Prostate gland (tissue), 2 donors: Measurements from ENCODE around the gene DGKG. TPM values are rescaled to one million over a fixed set of nuclear protein-coding genes. Genes with fewer than 3 reads are reported as not detected.

Source experiments
- DNase-seq: peaks from one replicate; pipeline ENCODE4 v3.0.0-alpha.2; 2019; ENCODE audit warnings: low spot score
- H3K27ac ChIP-seq, 2 donors: fragments of 200-600 bp; sonication (generic); 2 replicates each; pipeline ENCODE4 v1.5.1; 2017 to 2019
- H3K27me3 ChIP-seq: fragments of 200-600 bp; sonication (generic); replicated peaks from 2 replicates; pipeline ENCODE4 v1.5.1; 2019; ENCODE audit not compliant: insufficient read depth
- H3K36me3 ChIP-seq, 2 donors: fragments of 200-600 bp; sonication (generic); 1 replicate in 1 of 2; 2 replicates in 1 of 2; pipeline versions ENCODE4 v1.5.1 to v1.8.1; 2017 to 2019
- H3K4me1 ChIP-seq: fragments of 200-600 bp; sonication (generic); replicated peaks from 2 replicates; pipeline ENCODE4 v1.5.1; 2019
- H3K4me3 ChIP-seq, 2 donors: fragments of 200-600 bp; sonication (generic); 2 replicates each; pipeline ENCODE4 v1.5.1; 2017 to 2019
- H3K9me3 ChIP-seq: fragments of 200-600 bp; sonication (generic); 2 replicates; pipeline ENCODE4 v1.5.1; 2017
- POLR2A ChIP-seq: fragments of 450-650 bp; IDR thresholded peaks from one replicate; pipeline ENCODE4 v1.6.1; 2016; ENCODE audit warnings: antibody characterized with exemption, mild to moderate bottlenecking
- POLR2AphosphoS5 ChIP-seq: sonication (generic); formaldehyde crosslinking; IDR thresholded peaks from one replicate; pipeline ENCODE4 v1.6.1; 2017; ENCODE audit warnings: antibody characterized with exemption
- WGBS: methylation state at CpG from one replicate; pipeline ENCODE4 v1.1.5; 2018; 5-methylcytosine and 5-hydroxymethylcytosine counted together
- intact Hi-C: fragments of 100-400 bp; cut with DNase I; formaldehyde crosslinking; loops from one replicate; pipeline ENCODE4 v1.14.2; 2022
- total RNA-seq, 2 donors: library from RNA; depleted of rRNA; stranded (reverse); fragments of >200 nt; gene quantifications; one replicate each; pipeline ENCODE4 v1.1.0, GENCODE V29; 2016
- TF ChIP-seq, protein P1 (sequence below), 4 experiments: fragments of 200-600 bp in 2 of 4; fragments of 450-650 bp in 2 of 4; sonication (generic) in 2 of 4; IDR thresholded peaks; 1 replicate in 3 of 4; 2 replicates in 1 of 4; pipeline ENCODE4 v1.5.1; 2016 to 2019; ENCODE audit warnings: antibody characterized with exemption in 4 of 4, mild to moderate bottlenecking in 2 of 4, moderate library complexity in 2 of 4

Gene DGKG
- total RNA-seq, 2 donors from 2014 or later: 1.2 to 2.2 TPM

- no peaks in the 10 kb centered on the region for H3K27me3 ChIP-seq
- H3K4me3 ChIP-seq: no peak overlapping the region
- no peaks in the 10 kb centered on the region for H3K9me3 ChIP-seq
- TF ChIP-seq POLR2AphosphoS5 (no peak), POLR2A (no peak)
- TF ChIP-seq, protein P1, sequence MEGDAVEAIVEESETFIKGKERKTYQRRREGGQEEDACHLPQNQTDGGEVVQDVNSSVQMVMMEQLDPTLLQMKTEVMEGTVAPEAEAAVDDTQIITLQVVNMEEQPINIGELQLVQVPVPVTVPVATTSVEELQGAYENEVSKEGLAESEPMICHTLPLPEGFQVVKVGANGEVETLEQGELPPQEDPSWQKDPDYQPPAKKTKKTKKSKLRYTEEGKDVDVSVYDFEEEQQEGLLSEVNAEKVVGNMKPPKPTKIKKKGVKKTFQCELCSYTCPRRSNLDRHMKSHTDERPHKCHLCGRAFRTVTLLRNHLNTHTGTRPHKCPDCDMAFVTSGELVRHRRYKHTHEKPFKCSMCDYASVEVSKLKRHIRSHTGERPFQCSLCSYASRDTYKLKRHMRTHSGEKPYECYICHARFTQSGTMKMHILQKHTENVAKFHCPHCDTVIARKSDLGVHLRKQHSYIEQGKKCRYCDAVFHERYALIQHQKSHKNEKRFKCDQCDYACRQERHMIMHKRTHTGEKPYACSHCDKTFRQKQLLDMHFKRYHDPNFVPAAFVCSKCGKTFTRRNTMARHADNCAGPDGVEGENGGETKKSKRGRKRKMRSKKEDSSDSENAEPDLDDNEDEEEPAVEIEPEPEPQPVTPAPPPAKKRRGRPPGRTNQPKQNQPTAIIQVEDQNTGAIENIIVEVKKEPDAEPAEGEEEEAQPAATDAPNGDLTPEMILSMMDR (IDR thresholded peaks at IDR 0.05): no peak
- no peak overlapping the region for H3K27ac ChIP-seq
- H3K4me1 ChIP-seq: no peaks in the 10 kb centered on the region
- intact Hi-C loops: loop anchor here (2.0 kb wide), 1 partner anchor 280 kb away; no protein-coding TSS in a partner anchor
- 94% methylated on average over 4 of the region's 4 CpGs for WGBS
- DNase-seq: no peak
- H3K36me3 ChIP-seq: no peaks in the 10 kb centered on the region
Observed at GRCh38 chr3:186260726-186261125, 101.3 kb downstream of the DGKG start.

DNA sequence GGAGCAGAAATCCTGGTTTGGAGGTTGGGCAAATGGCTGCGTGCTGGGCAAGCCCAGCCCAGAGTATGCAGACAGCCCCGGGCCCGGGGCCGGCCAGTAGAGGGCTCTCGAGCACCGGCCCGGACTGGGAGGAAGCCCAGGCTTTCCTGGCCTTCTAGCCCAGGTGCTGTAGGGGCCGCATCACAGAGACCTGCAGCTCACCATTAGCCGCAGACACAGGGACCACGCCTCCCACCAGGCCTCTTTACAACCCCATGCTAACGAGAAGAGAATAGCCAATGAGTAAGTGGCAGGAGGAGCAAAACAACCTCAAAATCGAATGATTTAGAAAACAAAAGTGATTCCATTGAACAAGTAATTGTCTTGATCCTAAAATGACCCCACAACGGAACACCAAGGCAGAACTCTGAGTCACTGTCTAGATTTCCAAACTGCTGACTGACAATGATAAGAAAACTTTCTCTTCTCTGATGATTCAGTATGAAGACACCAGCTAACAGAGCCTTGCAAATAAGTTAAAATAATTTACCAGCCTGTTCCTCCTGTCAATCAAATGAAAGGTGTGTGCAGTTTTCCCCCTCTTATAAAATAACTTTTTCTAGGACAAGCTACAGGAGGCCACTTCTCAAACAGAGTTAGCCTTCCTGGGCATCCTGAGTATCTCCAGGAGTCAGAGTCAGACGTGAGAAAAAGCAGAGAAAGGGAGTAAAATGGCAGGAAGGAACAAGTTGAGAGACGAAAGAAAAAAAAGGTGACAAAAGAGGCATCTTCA lies 102.2 kb downstream of the DGKG start:
- WGBS: 26% methylated on average over 15 of the region's 15 CpGs
- Histone ChIP-seq H3K27ac (no peak overlapping the region), H3K4me3 (no peak overlapping the region), H3K9me3 (no peaks in the 10 kb centered on the region), H3K27me3 (no peaks in the 10 kb centered on the region), H3K4me1 (no peaks in the 10 kb centered on the region), H3K36me3 (no peaks in the 10 kb centered on the region)
- peak; percentile 45 for DNase-seq
- intact Hi-C loops: loop anchor here (2.0 kb wide), 1 partner anchor 281 kb away; no protein-coding TSS in a partner anchor
- TF ChIP-seq, protein P1 (IDR thresholded peaks at IDR 0.05): peak; percentile 31 to 78 (median 67)
- TF ChIP-seq POLR2AphosphoS5: no peak
- no peak for TF ChIP-seq POLR2A

- Histone ChIP-seq H3K9me3 (no peaks in the 10 kb centered on the region), H3K27ac (no peak overlapping the region), H3K36me3 (no peaks in the 10 kb centered on the region), H3K4me3 (no peak overlapping the region), H3K27me3 (no peaks in the 10 kb centered on the region), H3K4me1 (no peaks in the 10 kb centered on the region)
- no peak for TF ChIP-seq POLR2A
- TF ChIP-seq, protein P1 (IDR thresholded peaks at IDR 0.05): no peak
- no peak for TF ChIP-seq POLR2AphosphoS5
- 61% methylated on average over 12 of the region's 12 CpGs for WGBS
- no peak for DNase-seq
- intact Hi-C loops: no loop called here
Observed at GRCh38 chr3:186258968-186259367, 103.1 kb downstream of the DGKG start.

DNA sequence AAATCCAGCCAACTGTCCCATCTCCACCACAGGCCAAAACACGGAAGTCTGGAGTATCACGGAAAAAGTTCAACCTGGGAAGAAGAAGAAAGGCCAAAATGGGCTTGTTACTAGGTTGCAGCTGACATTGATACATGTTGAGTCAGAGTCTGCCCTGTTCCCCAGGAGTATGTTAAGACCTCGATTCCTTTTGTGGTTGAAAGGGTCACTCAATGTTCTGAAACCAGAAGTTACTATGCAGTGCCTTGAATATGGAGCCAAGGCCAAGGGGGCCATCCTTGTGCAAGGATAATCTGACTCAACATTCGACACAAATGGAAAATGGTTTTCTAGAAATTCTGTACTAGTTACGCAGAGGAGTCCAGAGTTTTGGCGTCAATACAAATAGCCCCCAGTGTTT lies 104.2 kb downstream of the DGKG start:
- no peak for DNase-seq
- TF ChIP-seq POLR2AphosphoS5: no peak
- no peak overlapping the region for H3K4me3 ChIP-seq
- H3K36me3 ChIP-seq: no peaks in the 10 kb centered on the region
- no peaks in the 10 kb centered on the region for H3K27me3 ChIP-seq
- no peaks in the 10 kb centered on the region for H3K4me1 ChIP-seq
- H3K9me3 ChIP-seq: no peaks in the 10 kb centered on the region
- no peak overlapping the region for H3K27ac ChIP-seq
- WGBS: 74% methylated on average over 6 of the region's 6 CpGs
- intact Hi-C loops: no loop called here

DNA sequence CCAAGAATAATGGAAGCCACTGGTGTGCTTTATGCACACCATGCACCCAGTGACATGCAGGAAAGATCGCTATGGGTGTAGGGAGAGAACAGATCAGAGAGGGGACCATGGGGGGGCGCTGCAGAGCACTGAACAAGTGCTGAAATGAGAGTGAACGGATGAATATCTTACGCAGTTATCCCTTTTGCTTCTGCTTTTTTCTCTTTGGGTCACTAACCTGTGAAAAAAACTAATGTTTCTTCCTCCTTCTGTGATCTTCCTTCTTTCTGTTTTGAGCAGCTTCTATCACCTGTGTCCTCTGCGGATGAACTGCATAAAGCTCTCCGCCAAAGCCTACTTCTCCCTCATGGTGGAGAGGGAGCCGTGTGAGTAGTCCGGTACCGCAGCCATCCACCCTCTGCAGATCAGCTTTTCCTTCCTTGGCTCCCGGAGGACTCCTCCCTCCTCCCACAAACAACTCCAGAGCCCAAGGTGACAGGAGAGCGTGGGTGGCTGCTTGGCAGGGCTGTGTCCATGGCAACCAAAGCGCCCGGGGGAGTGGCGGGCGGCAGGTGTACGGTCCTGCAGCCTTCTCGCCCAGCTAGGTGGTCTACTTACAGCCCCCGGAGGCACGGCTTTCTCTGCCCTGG lies 106.2 kb downstream of the DGKG start:
- Histone ChIP-seq H3K4me1 (no peaks in the 10 kb centered on the region), H3K27me3 (no peaks in the 10 kb centered on the region), H3K27ac (no peak overlapping the region), H3K4me3 (no peak overlapping the region), H3K9me3 (no peaks in the 10 kb centered on the region), H3K36me3 (no peaks in the 10 kb centered on the region)
- no peak for DNase-seq
- intact Hi-C loops: no loop called here
- WGBS: 47% methylated on average over 16 of the region's 19 CpGs
- TF ChIP-seq POLR2A (no peak), POLR2AphosphoS5 (no peak)
- TF ChIP-seq, protein P1 (IDR thresholded peaks at IDR 0.05): no peak
